ENCODE measurements around the gene ZNF544.
"Not testable (repeated sequence)": the region's sequence is repeated elsewhere in the genome, so short reads cannot be mapped to it uniquely, and the experiment has no call there.

Gene ZNF544

DNA sequence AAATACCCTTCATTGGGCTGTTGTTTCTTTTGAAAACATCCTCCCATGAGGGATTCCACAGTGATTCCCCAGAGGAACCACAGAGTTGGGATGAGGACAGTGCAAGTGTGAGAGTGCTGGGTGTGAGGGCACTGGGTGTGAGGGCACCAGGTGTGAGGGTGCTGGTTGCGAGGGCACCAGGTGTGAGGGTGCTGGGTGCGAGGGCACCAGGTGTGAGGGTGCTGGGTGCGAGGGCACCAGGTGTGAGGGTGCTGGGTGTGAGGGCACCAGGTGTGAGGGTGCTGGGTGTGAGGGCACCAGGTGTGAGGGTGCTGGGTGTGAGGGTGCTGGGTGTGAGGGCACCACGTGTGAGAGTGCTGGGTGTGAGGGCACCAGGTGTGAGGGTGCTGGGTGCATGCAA lies 29.5 kb downstream of the ZNF544 start:
- DNase-seq, result not testable (repeated sequence)

- no peak for DNase-seq
Measured at GRCh38 chr19:58261600-58261967, 32.9 kb downstream of the ZNF544 start.

- DNase-seq, result no peak
Measured at GRCh38 chr19:58261968-58262921, 33.5 kb downstream of the ZNF544 start.

DNA sequence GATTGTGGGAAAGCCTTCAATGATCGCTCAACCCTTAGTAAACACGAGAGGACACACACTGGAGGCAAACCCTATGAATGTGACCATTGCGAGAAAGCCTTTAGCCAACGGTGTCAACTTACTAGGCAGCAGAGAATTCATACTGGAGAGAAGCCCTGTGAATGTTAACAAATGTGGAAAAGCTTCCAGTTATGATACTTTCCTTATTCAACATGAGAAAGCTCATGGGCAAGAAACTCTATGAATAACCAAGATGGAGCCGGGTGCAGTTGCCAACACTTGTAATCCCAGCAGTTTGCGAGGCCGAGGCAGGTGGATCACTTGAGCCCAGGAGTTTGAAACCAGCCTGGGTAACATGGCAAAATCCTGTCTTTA lies 34.2 kb downstream of the ZNF544 start:
- no peak for DNase-seq

GRCh38 chr19:58265100-58265499 lies 36.4 kb downstream of the ZNF544 start:
- DNase-seq, result no peak

- no peak for DNase-seq
Measured at GRCh38 chr19:58268344-58268743, 39.6 kb downstream of the ZNF544 start.

GRCh38 chr19:58274771-58275201 lies 46.1 kb downstream of the ZNF544 start:
- DNase-seq, result no peak

- DNase-seq, result no peak
Measured at GRCh38 chr19:58275564-58275963, 46.9 kb downstream of the ZNF544 start.

GRCh38 chr19:58277197-58277596 lies 48.5 kb downstream of the ZNF544 start:
- no peak for DNase-seq

- DNase-seq, result peak; percentile 58 to 72
Measured at GRCh38 chr19:58277748-58278540, 49.2 kb downstream of the ZNF544 start.

DNA sequence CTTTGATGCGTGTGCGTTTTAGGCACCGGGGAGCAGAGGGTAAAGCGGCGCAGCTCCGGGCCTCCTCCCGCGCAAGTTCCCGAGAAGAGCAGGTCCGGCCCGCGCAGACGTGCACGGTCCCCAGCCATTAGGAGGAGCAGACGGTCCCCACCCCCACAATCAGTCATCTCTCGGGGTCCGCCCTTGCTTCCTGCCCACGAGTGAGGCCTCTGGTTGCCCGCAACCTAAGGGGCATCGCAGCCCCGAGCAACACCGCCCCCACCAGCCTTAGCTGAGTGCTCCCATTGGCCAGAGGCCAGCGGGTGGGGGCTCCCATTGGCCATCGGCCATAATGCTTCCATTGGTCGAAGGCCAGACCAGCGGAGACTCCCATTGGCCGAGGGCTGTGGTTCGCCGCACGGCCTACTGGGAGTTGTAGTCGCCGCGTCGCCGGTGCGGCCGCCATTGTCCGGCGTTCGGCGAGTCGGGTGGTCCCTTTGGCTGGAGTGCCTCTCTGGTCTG lies 49.9 kb downstream of the ZNF544 start, which contains the start of gene ZNF8:
ZNF8 (plus strand) TSS at position 415 of the 501 bp plus-strand sequence. CDS start 127 bp downstream, outside the sequence.
- DNase-seq, result peak; percentile 93

GRCh38 chr19:58279042-58279924 lies 50.6 kb downstream of the ZNF544 start:
- DNase-seq, result peak in 1 of 2 experiments; percentile 3

- DNase-seq, result no peak
Measured at GRCh38 chr19:58279925-58280316, 51.2 kb downstream of the ZNF544 start.

DNA sequence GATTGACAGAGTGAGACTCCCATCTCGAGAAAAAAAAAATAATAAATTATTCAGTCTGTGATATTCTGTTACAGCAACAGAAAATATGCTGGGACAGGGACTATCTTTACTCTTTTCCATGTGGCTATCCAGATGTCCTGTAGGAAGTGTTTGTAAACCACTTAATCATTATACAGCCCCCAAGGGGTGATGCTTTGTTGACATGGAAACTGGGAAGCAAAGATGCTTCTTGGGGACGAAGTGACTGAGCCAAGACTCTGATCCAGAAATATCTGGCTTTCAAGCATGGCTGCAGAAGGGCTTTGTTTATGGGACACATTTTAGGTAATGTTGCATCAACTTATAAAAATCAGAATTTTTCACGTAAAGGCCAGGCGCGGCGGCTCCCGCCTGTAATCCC lies 55.5 kb downstream of the ZNF544 start:
- DNase-seq, result no peak

GRCh38 chr19:58291943-58292342 lies 63.2 kb downstream of the ZNF544 start:
- DNase-seq, result no peak

DNA sequence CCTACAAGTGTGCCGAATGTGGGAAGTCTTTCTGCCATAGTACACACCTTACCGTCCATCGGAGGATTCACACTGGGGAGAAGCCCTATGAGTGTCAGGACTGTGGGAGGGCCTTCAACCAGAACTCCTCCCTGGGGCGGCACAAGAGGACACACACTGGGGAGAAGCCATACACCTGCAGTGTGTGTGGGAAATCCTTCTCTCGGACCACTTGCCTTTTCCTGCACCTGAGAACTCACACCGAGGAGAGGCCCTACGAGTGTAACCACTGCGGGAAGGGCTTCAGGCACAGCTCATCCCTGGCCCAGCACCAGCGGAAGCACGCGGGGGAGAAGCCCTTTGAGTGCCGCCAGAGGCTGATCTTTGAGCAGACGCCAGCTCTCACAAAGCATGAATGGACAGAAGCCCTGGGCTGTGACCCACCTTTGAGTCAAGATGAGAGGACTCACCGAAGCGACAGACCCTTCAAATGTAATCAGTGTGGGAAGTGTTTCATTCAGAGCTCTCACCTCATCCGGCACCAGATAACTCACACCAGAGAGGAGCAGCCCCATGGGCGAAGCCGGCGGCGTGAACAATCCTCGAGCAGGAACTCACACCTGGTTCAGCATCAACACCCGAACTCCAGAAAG lies 66.1 kb downstream of the ZNF544 start:
- no peak for DNase-seq

DNA sequence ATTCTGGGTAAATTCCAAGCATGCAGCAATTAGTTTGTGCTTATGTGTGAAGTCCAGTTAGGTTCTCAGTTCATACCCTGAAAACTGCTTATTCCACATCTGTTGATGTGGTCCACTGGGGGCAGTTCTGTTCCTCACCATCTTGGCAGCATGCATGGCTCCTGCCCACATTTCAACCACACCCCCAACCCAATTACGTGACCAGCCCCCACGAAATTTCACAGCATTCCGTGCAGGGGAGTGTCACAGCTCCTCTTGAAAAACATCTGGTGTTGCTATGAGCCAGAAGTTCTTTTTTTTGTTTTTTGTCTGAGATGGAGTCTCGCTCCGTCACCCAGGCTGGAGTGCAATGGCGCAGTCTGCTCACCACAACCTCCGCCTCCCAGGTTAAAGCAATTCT lies 67.4 kb downstream of the ZNF544 start:
- DNase-seq, result no peak

GRCh38 chr19:58300620-58301019 lies 71.9 kb downstream of the ZNF544 start:
- no peak for DNase-seq

DNA sequence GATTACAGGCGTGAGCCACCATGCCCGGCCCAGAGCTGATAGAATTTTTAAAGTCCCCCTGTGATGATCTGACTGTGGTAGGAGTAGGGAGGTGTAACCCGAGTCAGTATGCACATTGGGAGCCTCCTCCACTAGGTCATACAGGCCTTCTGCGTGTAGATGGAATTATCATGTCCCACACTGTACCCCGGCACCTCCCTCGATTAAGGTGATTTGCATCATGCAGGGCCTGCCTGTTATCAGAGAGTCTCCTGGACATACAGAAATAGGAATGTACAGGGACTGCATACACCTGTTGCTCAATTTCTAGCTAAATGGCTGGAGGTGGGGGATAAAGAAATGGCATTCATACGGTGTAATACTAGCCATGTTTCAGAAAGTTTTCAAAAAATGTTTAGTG lies 75.5 kb downstream of the ZNF544 start:
- DNase-seq, result no peak

GRCh38 chr19:58304748-58305064 lies 76.0 kb downstream of the ZNF544 start:
- DNase-seq, result no peak

GRCh38 chr19:58305065-58305931 lies 76.6 kb downstream of the ZNF544 start, which contains the start of gene ERVK3-1:
Gene ERVK3-1, plus strand, starts transcription at chr19:58305377. Its CDS starts 6,792 bp downstream, at chr19:58312169.
- DNase-seq, result peak; percentile 91 to 96

Measured in AML-193 (cell line).